ENCODE data around the gene LAMTOR4.
"Not testable (repeated sequence)": the region's sequence is repeated elsewhere in the genome, so short reads cannot be mapped to it uniquely, and the experiment has no call there.

LAMTOR4 gene

DNA sequence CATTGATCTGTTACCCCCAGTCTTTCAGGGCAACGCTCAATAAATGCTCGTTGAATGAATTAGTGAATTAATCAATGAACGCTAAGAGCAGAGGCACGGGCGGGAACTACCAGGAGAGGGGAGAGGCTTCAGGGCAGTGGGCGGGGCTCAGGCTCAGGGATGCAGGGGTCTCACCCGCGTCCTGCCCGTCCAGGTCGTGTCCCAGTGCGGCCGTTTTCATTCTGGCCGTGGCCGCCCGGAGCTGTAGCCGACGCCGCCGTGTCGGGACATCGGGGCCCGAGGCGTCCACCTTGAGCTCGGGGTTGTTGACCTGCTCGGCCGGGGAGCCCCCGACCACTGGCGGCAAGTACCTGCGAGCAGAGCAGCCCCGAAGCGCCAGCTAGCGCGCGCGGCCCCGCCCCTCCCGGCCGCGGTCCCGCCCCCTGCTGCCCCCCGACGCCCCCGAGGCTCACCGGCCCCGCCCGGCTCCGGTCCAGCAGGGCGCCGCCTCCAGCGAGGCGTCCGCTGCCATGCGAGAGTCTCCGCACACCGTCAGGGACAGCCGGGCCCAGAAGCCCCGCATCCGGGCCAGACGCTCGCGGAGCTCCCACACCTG, 22.5 kb downstream of the LAMTOR4 start:
- DNase-seq (ENCODE audit: low read depth, low spot score), result no peak

DNA sequence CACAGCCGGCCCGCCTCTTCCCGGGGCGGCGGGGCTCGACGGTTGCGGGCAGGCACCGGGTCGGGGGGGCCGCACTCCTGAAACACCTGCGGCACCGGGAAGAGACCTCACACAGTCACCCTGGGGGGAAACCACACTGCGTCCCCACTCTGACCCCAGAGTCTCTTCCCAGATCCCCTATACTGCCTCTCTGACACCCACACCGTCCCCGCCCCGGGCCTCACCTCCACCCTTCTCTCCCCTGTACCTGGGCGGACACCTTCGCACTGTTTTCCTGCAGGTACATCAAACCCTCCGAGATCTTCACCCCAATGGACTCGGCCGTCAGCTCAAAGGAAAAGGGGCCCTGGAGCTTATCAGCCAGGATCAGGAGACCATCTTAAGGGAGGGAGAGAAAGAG, 23.1 kb downstream of the LAMTOR4 start:
- no peak for DNase-seq (ENCODE audit: low read depth, low spot score)

DNA sequence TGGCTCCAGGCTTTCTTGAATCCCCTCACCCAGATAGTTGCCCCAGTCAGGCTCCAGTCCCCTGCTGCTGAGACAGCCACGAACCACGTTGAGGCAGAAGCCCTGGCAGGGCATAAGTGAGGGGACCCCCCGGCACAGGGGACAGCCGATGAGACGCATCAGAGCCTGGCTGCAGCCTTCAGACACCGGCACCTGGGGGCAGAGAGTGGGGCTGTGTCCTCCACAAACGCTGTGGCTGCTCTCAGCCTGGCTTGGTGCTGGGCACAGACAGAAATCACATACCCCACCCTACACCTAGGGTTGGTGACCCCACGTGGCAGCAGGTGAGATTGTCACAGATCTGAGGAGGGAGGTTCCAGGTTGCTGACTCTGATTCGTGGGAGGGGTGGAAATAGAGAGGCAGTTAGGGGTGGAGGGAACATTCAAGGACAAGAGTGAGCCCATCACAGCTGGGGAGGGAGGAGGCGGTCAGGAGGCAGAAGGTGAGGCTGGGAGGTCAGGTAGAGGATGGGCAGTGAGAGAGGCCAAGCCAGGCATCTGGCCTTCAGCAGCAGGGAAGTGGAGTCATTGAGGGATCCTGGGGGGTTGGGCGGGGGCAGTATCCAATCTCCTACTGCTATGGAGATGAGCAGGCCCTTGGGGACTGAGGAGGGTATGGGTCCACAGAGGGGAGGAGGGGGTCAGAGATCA, 25.2 kb downstream of the LAMTOR4 start:
- DNase-seq (ENCODE audit: low read depth, low spot score), result no peak

DNA sequence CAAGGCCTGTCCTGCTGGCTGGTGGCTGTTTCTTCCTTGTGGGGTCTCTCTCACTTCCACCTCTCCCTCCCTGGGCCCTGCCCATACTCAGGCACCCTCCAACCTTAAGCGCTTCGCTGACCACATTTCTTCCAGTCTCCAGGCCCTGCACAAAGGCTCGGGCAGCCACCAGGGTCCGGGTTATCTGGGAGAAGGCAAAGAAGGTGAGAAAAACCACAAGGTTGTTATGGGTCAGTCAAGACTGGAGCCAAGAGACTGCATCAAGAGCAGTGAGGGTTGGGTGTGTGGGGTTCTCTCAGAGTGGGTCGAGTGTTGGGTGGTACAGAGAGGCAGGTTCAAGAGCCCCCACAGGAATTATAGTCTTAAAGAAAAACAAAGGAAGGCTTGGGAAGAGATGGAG, 25.9 kb downstream of the LAMTOR4 start:
- DNase-seq (ENCODE audit: low read depth, low spot score), result no peak

DNA sequence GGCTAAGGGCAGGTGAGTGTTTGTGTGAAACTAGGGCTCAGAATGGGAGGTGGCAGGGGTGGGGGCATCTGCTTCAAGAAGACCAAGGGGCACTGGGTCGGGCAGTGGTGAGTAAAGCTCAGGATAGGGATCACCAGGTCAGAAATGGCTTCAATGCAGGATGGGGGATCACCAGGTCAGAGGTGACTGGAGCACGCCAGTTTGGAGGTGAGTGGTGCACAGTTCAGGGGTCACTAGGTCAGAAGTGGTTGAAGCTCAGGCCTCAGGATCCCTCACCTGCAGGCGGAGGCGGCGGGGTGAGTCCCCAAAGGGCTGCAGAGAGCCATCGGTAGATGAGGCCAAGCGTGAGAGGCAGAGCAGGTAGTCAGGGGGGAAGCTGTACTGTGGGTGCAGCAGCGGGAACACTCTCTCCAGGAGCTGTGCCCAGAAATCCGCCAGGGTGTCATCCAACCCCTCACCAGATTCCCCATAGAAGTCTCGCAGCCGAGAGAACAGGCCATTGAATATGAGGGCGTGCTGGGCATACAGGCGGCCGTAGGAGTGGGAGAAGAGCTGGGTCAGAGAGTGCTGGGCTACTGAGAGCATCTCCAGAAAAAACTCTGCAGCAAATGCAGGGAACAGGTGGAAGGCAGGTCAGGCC, 26.7 kb downstream of the LAMTOR4 start:
- no peak for DNase-seq (ENCODE audit: low read depth, low spot score)

DNA sequence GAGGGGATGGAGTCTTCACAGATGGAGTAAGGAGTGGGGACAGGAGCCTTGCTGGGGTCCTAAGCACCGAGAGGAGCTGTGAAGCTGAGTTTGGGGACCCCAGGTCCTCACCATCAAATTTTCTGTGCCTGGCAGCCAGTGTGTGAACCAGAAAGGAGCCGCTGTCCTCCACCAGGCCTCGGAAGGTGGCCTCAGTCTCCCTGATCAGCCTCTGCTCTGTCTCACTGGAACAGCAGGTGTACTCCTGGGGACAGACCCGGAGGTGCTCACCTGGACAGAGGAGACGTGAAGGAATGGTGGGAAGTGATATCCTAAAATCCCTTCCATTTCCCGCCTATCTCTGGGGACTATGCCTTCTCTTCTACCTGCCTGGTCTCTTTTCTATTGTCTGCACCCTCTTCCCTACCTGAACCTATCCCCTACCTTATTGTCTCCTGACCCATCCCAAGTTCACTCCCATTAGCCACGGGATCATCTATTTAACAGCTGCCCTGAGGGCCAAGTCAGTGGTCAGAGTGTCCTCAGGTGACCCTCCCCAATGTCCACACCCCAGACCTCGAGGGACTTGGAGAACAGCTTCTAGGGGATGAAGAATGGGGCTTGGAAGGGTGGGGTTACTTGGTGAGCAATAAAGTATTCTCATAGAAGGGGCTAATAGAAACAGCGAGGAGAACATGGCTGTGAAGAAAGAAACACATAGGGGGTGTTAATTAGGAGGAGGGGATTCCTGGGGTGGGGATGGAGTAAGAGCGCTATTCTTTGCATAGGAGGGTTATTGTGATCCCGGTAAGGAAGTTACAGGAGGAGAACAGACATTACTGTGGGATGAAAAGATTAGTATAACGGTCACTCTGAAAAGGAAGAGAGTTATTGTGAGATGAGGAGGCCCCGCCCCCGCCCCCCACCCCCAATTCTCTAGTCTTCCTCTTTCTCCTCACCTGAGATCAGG, 27.7 kb downstream of the LAMTOR4 start:
- no peak for DNase-seq (ENCODE audit: low read depth, low spot score)

DNA sequence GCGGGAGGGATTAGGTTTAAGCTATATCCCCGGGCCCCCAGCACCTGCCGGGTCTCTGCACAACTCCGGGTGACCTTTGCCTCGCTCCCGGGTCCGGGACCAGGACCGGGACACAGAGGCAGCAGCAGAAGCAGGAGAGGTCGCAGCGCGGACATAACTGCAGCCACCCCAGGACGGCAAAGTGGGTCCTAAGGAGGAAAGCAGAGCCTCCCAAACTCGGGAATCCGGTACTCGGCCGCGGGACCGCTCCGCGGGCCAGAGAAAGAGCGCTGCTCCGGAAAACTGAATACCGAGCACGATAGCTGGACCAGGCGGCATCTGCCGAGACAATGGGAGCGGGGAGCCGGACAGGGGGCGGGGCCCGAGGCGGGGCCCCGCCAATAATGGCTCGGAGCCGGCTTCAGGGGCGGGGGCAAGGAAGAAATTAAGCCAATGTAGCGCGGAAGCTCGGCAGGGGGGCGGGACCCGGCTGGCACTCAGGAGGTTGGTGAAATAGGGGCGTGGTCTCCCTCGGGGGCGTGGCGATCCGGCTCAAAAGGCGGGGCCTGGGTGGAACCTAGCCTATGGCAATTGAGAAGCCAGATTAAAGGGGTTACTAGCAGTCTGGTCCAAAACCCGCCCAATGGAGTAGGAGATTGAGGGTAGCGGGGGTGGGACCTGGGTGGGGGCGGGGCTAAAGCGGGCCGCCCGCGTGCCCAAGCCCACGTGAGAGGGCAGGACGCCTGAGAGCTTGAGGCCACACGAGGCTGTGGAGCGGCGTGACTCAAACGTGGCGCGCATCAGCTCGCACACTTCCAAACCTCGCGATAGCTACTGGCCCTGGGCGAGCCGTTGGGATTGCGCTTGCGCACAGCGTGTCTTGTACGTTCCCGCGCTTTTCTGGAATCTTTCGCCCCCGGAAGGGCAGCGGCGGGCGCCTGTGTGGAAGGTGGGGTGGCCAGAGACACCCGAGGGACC, 28.6 kb downstream of the LAMTOR4 start, which contains the start of the genes GPC2 and STAG3:
Gene GPC2, minus strand, starts transcription at position 337 of the 957 bp plus-strand sequence. Its CDS starts 182 bp downstream, at position 155.
Gene STAG3, plus strand, starts transcription at position 874 of the 957 bp plus-strand sequence. CDS start 2,639 bp downstream, outside the sequence.
- peak; percentile 90 for DNase-seq (ENCODE audit: low read depth, low spot score)

DNA sequence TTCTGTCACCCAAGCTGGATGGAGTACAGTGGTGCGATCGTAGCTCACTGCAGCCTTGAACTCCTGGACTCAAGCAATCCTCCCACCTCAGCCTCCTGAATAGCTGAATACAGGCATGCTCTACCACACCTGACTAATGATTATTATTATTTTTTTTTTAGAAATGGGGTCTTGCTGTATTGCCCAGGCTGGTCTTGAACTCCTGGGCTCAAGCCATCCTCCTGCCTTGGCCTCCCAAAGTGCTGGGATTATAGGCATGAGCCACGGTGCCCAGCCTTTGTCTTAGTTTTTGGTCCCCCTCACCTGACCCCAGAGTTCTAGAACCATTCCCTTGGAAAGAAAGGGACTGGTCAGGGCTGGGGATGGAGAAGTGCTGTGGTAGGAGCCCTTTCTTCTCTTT, 31.4 kb downstream of the LAMTOR4 start:
- DNase-seq (ENCODE audit: low read depth, low spot score), result not testable (repeated sequence)

DNA sequence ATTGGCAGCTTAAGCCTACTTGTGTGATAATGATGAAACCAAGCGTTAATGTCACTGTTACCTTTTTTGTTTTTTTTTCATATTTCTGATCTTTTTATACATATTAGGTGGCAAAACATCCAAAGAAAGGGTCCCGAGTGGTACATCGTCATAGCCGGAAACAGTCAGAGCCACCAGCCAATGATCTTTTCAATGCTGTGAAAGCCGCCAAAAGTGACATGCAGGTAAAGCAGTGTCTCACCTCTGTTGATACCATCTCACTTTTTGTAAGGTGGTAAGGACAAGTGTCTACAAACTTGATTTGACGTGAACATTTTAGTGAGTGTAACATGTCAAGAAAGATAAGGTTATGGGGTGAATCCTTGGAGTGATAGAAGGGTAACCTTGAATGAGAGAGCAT, 33.9 kb downstream of the LAMTOR4 start:
- not testable (repeated sequence) for DNase-seq (ENCODE audit: low read depth, low spot score)

DNA sequence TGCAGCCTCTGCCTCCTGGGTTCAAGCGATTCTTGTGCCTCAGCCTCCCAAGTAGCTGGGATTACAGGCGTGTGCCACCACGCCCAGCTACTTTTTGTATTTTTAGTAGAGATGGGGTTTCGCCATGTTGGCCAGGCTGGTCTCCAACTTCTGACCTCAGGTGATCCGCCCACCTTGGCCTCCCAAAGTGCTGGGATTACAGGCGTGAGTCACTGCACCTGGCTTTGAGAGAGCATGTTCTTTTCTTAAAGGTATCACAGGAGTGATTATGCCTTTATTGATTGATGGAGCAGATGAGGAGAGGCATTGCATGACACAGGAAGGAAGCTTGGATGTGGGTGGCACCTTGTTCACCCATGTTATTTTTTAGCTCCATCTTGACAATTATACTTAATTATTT, 34.4 kb downstream of the LAMTOR4 start:
- not testable (repeated sequence) for DNase-seq (ENCODE audit: low read depth, low spot score)

DNA sequence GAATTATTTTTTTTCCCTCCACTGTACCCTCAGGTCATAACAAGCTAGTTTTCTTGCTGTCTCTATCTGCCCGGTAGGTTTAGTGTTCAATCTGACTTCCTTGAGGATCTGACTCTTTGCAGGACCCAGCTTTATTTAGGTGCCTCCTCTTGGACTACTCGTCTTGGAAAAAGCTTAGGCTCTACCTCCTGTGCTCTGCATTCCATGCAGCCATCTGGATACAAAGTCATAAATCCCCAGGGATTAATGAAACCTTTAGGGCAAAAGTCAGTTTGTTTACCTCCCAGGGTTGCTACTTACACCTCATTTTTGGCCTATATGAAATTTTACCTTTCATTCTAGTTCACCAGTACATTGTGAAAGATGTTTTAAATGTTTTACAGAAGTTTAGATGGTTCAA, 37.0 kb downstream of the LAMTOR4 start:
- no peak for DNase-seq (ENCODE audit: low read depth, low spot score)

DNA sequence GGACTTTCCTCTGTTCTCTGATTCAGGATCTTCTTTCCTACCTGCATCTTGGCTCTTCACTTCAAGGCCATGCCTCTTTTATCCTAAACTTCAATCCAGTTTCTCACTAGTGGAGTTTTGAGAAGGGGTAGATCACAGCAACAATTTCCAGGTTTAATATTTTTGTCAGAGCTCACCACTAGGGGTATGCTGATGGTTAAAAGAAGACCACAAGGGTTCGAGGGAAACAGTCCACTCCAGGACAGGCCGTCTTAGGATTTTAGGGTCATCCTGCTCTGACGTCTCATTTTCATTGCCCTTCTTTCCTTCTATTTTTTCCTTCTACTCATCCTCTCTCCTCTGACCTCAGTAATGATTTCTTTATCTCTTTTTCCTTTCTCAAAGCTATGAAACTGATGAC, 40.3 kb downstream of the LAMTOR4 start:
- DNase-seq (ENCODE audit: low read depth, low spot score), result no peak

DNA sequence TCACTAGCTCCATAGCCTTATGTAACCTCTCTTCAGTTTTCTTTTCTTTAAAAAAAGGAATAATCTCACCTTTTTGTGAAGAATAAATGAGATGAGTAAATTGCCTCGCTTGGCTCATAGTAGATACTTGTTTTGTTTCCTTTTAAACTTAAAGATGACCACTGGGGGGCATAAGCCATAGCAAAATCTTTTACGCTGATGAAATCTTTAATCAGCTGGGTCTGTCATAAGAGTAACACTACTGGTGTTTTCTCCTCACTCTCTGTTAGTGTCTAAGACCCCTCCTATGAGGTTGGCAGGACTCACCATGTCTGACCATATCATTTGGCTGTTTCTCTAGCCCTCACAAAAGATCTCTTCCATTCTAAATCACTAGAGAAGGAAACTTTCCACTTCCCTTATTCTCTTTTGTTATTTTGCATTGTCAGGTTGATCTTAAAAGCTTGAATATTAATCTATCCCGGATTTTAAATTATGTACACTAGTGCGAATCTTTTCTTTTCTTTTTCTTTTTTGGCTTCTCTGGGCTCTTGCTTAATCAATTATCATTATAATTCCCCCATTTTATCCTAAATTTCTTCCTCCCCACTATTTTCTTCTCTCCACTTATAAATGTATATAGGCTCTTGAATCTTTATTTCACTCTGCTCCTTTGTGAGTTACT, 41.5 kb downstream of the LAMTOR4 start:
- no peak for DNase-seq (ENCODE audit: low read depth, low spot score)

DNA sequence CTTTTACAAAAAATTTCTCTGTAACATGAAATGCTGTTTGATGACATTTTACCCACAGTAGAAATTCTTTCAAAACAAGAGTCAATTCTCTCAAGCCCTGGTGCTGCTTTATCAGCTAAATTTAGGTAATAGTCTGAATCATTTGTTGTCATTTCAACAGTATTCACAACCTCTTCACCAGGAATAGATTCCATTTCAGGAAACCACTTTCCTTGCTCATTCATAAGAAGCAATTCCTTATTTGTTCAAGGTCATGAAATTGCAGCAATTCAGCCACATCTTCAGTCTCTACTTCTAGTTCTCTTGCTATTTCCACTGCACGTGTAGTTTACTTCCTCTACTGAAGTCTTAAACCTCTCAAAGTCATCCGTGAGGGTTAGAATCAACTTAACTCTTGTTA, 43.1 kb downstream of the LAMTOR4 start:
- no peak for DNase-seq (ENCODE audit: low read depth, low spot score)

DNA sequence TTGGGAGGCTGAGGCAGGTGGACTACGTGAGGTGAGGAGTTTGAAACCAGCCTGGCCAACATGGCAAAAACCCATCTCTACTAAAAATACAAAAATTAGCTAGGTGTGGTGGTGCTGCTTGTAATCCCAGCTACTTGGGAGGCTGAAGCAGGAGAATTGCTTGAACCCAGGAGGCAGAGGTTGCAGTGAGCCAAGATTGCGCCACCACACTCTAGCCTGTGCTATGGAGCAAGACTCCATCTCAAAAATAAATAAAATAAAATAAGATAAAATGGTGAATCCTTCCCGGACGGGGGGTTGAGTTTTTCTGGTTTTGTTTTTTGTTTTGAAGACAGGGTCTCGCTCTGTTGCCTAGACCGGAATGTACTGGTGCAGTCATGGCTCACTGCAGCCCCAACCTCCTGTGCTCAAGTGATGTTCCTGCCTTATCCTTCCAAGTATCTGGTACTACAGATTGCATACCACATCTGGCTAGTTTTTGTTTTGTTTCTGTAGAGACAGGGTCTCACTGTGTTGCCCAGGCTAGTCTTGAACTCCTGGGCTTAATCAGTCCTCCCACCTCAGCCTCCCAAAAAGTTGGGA, 43.7 kb downstream of the LAMTOR4 start:
- DNase-seq (ENCODE audit: low read depth, low spot score), result not testable (repeated sequence)

DNA sequence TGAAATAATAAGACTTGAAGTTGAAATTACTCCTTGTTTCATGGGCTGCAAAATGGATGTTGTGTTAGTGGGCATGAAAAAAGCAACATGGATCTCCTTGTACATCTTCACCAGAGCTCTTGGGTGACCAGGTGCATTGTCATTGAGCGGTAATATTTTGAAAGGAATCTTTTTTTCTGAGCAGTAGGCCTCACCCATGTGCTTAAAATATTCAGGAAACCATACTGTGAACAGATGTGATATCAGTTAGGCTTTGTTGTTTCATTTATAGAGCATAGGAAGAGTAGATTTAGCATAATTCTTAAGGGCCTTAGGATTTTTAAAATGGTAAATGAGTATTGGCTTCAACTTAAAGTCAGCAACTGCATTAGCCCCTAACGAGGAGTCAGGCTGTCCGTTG, 44.3 kb downstream of the LAMTOR4 start:
- no peak for DNase-seq (ENCODE audit: low read depth, low spot score)

DNA sequence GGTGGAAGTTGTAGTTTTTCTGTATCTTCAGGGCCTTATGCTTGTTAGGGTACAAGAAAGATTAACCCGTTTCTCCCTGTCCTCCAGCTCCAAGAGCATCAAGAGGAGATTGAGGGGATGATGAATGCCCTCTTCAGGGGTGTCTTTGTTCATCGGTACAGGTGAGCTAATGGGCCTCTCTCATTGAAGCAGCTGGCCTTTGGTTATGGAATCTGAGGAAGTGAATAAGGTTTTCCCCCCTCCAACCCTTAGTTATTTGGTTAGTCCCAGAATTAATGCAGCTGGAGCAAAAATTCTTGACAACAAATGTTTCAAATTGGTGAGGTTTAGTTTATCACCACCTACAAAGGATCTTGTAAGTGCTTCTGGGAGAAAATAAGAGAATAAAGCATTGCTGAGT, 46.5 kb downstream of the LAMTOR4 start:
- DNase-seq (ENCODE audit: low read depth, low spot score), result no peak

DNA sequence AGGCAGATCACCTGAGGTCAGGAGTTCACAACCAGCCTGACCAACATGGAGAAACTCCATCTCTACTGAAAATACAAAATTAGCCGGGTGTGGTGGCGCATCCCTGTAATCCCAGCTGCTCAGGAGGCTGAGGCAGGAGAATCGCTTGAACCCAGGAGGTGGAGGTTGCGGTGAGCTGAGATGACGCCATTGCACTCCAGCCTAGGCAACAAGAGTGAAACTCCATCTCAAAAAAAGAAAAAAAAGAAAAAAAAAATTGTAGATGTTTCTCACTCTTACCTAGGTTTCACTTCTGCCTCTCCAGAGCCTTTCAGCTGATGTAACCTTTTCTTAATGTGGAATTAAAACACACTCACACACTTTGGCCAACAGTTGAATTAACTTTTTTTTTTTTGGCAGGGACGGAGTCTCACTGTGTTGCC, 47.2 kb downstream of the LAMTOR4 start:
- DNase-seq (ENCODE audit: low read depth, low spot score), result not testable (repeated sequence)

DNA sequence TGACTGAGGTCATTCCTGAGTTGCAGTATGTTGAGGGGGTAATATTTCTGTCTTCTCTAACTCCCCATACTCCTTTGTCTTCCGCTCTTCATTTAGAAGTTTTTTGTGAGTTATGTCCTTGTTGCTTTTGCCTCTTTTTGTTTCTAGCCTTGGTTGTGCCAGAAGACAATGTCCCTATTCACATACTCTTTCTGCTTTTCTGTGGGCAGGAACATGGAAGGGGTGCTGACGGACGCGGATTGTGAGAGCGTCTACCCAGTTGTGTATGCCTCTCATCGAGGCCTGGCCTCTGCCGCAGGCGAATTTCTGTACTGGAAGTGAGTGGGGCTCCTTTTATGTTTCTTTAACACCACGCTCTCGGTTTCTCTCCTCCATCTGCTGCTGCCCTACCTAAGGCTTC, 49.5 kb downstream of the LAMTOR4 start:
- DNase-seq (ENCODE audit: low read depth, low spot score), result no peak

DNA sequence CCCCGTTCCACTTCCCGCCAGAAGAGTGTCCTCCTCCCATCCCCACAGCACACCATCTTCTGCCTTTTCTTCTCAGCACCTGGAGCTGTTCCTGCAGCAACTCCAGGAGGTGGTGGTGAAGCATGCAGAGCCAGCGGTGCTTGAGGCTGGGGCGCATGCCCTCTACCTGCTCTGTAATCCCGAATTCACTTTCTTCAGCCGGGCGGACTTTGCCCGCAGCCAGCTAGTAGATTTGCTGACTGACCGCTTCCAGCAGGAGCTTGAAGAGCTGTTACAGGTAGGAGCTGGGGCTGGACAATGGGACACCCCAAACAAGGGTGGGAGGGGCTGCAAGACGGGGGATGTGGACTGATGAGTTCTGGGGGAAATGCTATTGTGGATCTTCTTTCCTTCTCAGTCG, 52.0 kb downstream of the LAMTOR4 start:
- DNase-seq (ENCODE audit: low read depth, low spot score), result no peak
